Fibroblast of upper back skin (primary cell): ENCODE results near the gene LRRC74B.
A peak's percentile ranks its signal among the peaks of the same experiment; 100 is the strongest.

Experiments used
- DNase-seq: peaks from one replicate; pipeline ENCODE4 v3.0.0-alpha.2; 2013

Gene LRRC74B

GRCh38 chr22:21014202-21014725 is 31.5 kb upstream of the LRRC74B start:
- DNase-seq, result peak; percentile 88

GRCh38 chr22:21014726-21015465 is 30.9 kb upstream of the LRRC74B start, which contains the start of gene P2RX6:
Gene P2RX6 (plus strand): TSS chr22:21015165. CDS start chr22:21015175, 10 bp downstream.
- DNase-seq, result peak; percentile 60

- no peak for DNase-seq
Observed at GRCh38 chr22:21015466-21016006, 30.2 kb upstream of the LRRC74B start.

- no peak for DNase-seq
Observed at GRCh38 chr22:21016644-21017420, 28.9 kb upstream of the LRRC74B start.

GRCh38 chr22:21018314-21018713 is 27.4 kb upstream of the LRRC74B start:
- no peak for DNase-seq

- peak; percentile 8 for DNase-seq
Observed at GRCh38 chr22:21020802-21021429, 24.8 kb upstream of the LRRC74B start.

GRCh38 chr22:21022507-21022906 is 23.2 kb upstream of the LRRC74B start:
- DNase-seq, result no peak

GRCh38 chr22:21022955-21023614 is 22.7 kb upstream of the LRRC74B start:
- DNase-seq, result no peak

GRCh38 chr22:21025266-21025665 is 20.5 kb upstream of the LRRC74B start:
- no peak for DNase-seq

GRCh38 chr22:21025763-21026755 is 19.7 kb upstream of the LRRC74B start:
- no peak for DNase-seq

GRCh38 chr22:21026783-21027692 is 18.7 kb upstream of the LRRC74B start:
- peak; percentile 78 for DNase-seq

GRCh38 chr22:21028277-21029251 is 17.2 kb upstream of the LRRC74B start:
- no peak for DNase-seq

GRCh38 chr22:21029486-21030025 is 16.2 kb upstream of the LRRC74B start:
- no peak for DNase-seq

GRCh38 chr22:21030032-21030431 is 15.7 kb upstream of the LRRC74B start:
- no peak for DNase-seq

GRCh38 chr22:21030621-21031544 is 14.9 kb upstream of the LRRC74B start:
- no peak for DNase-seq

GRCh38 chr22:21031545-21032036 is 14.2 kb upstream of the LRRC74B start:
- no peak for DNase-seq
